Inferior parietal cortex (tissue), 1 donor: ENCODE results near the gene TMEM80.
"Not testable (repeated sequence)": the region's sequence is repeated elsewhere in the genome, so short reads cannot be mapped to it uniquely, and the experiment has no call there.

Experiments used
- DNase-seq: peaks from one replicate; pipeline ENCODE4 v3.0.0-alpha.2; 2016; ENCODE audit errors: extremely low spot score

Gene TMEM80

GRCh38 chr11:721247-721740, 25.7 kb downstream of the TMEM80 start:
- DNase-seq: no peak

GRCh38 chr11:721741-722345, 26.2 kb downstream of the TMEM80 start:
- no peak for DNase-seq

GRCh38 chr11:722346-722811, 26.8 kb downstream of the TMEM80 start:
- DNase-seq: no peak

GRCh38 chr11:723120-723883, 27.7 kb downstream of the TMEM80 start:
- DNase-seq: peak; percentile 74

- no peak for DNase-seq
These were observed 28.6 kb downstream of the TMEM80 start for GRCh38 chr11:724049-724777.

GRCh38 chr11:724778-725386, 29.3 kb downstream of the TMEM80 start:
- DNase-seq: no peak

GRCh38 chr11:725624-726202, 30.1 kb downstream of the TMEM80 start:
- DNase-seq: no peak

- DNase-seq: no peak
These were observed 30.9 kb downstream of the TMEM80 start for GRCh38 chr11:726278-727220.

GRCh38 chr11:727281-727701, 31.7 kb downstream of the TMEM80 start:
- DNase-seq: no peak

- peak; percentile 77 for DNase-seq
These were observed 32.5 kb downstream of the TMEM80 start for GRCh38 chr11:727859-728748.

GRCh38 chr11:728901-729491, 33.4 kb downstream of the TMEM80 start:
- DNase-seq: no peak

- peak; percentile 69 for DNase-seq
These were observed 34.0 kb downstream of the TMEM80 start for GRCh38 chr11:729492-730074.

- no peak for DNase-seq
These were observed 37.5 kb downstream of the TMEM80 start for GRCh38 chr11:733072-733471.

- not testable (repeated sequence) for DNase-seq
These were observed 38.9 kb downstream of the TMEM80 start for GRCh38 chr11:734541-734940.

- DNase-seq: peak; percentile 8
These were observed 41.8 kb downstream of the TMEM80 start for GRCh38 chr11:737366-737765.

GRCh38 chr11:737899-738298, 42.3 kb downstream of the TMEM80 start:
- DNase-seq: not testable (repeated sequence)

GRCh38 chr11:742156-742546, 46.5 kb downstream of the TMEM80 start:
- DNase-seq: no peak

- no peak for DNase-seq
These were observed 47.1 kb downstream of the TMEM80 start for GRCh38 chr11:742571-743201.
